GM18951 (cell line): ENCODE data around the gene TOMM20L.
A peak's percentile ranks its signal among the peaks of the same experiment; 100 is the strongest.
"Not testable (repeated sequence)": the region's sequence is repeated elsewhere in the genome, so short reads cannot be mapped to it uniquely, and the experiment has no call there.

ENCODE experiments used
- POLR2A ChIP-seq: IDR thresholded peaks from 4 replicates; pipeline ENCODE4 v1.6.1; 2011; ENCODE audit warnings: mild to moderate bottlenecking; ENCODE audit not compliant: insufficient read length, insufficient read depth; ENCODE audit errors: extremely low read depth
- in situ Hi-C: fragments of 300-500 bp; cut with MboI; formaldehyde crosslinking; loops from one replicate; pipeline ENCODE4 v1.12.0; 2022; ENCODE audit warnings: low sequenced_read_pairs, mixed read lengths, inconsistent platforms; ENCODE audit not compliant: unreplicated experiment

Gene TOMM20L

DNA sequence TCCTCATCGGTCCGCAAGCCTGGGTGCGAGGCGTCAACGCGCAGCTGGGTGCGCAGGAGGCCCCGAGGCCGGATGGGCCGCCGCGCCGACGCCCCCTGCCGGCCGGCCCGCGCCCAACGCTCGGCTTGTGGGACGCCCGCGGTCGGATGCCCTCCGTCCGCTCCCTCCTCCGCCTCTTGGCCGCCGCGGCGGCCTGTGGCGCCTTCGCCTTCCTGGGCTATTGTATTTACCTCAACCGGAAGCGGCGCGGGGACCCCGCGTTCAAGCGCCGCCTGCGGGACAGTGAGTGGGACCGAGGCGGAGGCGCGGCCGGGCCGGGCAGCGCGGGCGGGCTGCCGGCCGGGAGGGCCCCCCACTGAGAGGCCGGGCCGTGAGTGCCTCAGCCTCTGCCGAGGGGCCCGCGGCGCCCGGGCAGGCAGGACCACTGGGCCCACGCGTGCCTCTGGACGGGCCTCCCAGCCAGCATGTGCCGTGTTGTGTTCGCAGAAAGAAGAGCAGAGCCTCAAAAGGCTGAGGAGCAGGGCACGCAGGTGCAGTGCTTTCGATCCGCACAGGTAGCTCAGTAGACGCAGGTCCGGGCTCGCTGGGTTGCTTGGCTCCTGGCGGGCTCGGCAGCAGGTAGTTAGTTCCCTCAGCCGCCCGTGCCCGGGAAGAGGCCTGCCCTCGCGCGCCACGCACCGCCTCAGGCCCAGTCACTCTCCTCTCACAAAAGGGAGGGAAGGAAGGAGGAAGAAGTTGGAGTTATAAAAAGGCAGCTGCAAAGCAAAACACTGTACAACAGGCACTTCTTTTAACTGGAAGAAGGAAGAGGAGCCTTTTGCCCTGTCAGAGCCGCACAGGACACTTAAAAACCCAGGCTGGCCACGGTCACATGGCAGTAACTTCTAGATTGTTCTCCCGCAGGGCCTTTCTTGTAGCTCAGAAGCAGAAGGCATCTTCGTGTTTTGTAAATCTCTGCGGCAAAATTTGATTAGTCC is at the start of gene TOMM20L:
Gene TOMM20L (plus strand): TSS at position 119 of the 977 bp plus-strand sequence. CDS start 28 bp downstream, at position 147.
- TF ChIP-seq POLR2A: peak; percentile 36

DNA sequence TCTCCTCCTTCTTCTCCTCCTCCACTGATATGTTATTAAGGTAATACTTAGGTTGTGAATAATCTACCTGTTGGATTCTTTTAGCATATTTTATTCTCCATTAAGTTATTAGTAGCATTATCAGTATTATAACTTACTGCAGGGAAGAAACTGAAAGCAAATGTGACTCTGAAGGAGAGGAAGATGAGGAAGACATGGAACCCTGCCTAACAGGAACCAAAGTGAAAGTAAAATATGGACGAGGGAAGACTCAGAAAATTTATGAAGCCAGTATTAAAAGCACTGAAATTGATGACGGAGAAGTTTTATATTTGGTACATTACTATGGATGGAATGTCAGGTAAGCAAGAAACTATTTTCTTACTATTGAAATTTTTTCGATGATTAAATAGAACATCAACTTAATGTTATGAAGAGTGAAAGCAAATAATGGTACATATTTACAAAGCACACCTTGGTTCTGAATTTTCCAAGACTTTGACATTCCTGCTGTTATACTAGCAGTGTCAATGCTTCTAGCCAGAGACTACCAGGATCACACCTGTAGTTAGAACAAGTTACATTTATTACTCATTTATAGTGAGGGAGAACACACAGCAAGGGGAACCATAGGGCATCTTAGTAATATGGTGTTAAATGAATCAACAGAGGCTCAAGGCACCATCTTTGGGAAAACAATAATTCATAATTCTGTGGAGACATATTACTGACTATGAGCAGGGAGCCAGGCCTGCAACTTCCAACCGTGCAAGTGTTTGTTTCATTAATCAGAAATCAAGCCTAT is 42.0 kb upstream of the TOMM20L start:
- in situ Hi-C loops: no loop called here
- TF ChIP-seq POLR2A: no peak

More for the DNA sequence above, at the start of gene TOMM20L:
- in situ Hi-C loops: no loop called here

DNA sequence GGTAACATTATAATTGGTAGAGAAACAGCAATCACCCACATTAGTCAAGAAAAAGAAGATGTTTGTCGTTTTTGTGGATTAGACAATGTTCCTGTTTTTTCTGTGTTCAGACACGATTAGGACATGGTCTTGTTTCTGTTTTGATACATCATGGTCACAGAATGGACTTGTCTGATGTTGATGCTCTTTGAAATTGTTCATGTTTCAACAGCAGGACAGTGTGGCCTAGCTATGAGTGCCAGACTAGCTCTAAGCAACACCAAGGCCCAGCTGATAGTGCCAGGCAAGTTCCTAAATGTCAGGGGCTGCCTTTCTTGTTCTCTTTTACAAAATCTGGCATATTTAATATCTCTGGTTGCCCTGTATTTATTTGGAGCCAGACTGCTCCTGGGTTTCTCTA is 40.9 kb upstream of the TOMM20L start:
- TF ChIP-seq POLR2A: no peak
- in situ Hi-C loops: no loop called here

DNA sequence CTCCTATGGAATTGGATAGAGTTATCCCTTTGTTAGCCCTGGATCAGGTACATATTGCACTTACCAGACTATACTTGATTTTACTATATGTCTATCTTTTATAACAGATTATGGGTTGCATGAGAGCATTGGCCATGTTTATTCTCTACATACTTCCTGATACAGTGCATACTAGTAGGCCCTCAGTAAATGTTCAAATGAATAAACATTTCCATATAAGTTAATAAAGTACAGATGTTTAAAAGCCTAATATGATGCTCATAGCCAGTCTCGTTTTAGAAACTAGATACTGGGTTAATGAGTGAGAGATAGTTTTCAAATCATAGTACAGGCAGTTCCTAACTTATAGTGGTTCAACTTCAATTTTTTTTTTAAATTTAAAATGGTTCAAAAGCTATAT is 39.5 kb upstream of the TOMM20L start:
- no peak for TF ChIP-seq POLR2A

DNA sequence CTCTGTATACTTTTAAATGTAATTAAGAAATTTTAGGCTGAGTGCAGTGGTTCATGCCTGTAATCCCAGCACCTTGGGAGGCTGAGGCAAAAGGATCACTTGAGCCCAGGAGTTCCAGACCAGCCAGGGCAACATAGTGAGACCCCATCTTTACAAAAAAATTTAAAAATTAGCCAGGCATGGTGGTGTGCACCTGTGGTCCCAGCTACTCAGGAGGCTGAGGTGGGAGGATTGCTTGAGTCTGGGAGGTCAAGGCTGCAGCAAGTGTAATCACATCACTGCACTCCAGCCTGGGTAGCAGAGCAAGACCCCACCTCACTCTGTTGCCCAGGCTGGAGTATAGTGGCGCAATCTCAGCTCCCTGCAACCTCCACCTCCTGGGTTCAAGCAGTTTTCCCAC is 33.5 kb upstream of the TOMM20L start:
- in situ Hi-C loops: not testable (repeated sequence)

More for the DNA sequence above, 39.5 kb upstream of the TOMM20L start:
- in situ Hi-C loops: no loop called here

DNA sequence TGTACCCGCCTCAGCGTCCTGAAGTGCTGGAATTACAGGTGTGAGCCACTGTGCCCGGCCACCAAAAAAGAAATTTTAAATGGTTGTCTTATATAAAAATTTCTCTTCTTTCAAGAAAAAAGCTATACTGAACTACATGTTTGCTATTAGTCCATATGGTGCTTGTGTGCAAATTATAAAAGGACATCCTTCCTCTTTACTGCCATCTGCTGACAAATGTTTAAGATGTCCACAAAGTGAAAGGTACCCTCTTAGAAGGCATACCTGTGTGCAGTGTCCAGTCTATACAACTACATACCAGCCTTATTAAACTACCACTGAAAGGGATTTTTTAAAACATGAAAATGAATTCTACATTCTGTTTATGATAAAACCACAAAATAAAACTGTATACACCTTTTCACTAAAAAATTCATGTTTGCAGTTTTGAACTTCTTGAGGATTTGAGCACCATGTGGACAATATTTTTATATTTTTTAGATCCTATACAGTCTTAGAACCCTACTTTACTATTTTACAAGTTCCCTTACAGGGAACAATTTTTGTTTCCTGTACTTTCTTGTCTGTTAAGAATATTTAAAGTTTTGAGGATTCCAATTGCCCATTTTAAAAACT is 32.8 kb upstream of the TOMM20L start:
- no peak for TF ChIP-seq POLR2A
- in situ Hi-C loops: no loop called here

DNA sequence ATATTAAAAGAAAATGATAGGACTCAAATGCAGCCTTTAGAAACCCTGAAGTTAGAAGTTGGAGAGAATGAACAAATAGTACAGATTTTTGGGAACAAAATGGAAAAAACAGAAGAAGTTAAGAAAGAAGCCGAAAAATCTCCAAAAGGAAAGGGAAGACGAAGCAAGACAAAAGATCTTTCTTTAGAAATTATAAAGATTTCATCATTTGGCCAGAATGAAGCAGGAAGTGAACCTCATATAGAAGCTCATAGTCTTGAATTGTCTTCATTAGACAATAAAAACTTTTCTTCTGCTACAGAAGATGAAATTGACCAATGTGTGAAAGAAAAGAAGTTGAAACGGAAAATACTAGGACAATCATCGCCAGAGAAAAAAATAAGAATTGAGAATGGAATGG is 31.4 kb upstream of the TOMM20L start:
- in situ Hi-C loops: no loop called here
- no peak for TF ChIP-seq POLR2A

DNA sequence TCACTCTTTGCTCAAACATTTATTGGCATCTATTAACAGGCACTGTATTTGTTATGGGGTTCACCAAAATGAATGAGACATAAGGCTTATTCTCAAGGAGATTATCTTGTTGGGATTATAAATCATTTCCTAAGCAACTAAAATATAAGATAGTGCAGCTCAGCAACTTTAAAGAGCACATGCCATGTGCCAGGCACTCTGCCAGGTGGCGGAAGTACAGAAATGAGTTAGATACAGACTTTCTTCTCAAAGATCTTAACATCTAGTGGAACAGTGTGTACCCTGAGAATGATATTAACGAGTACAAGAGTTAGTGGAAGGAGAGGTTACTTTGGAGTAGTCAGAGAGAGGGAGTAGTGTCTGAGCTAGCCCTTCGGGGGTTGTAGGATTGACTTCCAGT is 28.4 kb upstream of the TOMM20L start:
- in situ Hi-C loops: no loop called here
- TF ChIP-seq POLR2A: no peak

DNA sequence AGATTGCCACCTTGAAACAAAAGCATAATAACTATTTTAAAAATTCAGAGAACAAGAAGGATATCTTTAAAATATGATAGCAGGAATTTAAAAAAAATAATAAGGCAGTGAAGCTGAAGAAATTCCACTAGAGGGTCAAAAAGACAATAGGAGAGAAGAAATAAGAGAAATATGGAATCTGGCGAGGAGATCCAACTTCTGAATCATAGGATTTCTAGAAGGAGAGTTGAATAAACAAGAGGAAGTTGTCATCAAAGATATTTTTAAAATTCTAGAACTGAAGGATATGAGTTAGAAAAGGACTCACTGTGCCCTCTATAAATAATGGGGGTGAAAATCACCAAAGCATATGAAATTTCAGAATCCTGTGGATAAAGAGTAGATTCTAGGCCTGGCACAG is 26.8 kb upstream of the TOMM20L start:
- in situ Hi-C loops: no loop called here
- TF ChIP-seq POLR2A: no peak

DNA sequence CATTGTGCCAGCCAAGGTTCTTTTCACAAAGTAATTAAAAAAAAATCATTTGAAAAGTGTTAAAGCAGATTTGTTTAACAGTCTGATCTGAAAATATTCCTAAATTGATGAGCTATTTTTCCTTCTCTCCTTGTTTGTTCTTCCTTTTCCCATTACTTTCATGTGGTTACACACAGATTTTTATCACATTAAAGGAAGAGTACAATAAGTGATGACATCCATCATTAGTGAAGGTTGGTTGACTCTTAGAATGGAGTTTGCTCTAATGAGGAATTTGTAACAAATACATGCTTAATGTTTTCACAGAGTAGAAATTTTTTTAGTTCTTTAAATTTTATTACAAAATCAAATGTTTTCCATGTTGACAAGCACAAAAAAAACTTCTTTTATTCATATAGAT is 18.9 kb upstream of the TOMM20L start:
- TF ChIP-seq POLR2A: no peak
- in situ Hi-C loops: no loop called here

DNA sequence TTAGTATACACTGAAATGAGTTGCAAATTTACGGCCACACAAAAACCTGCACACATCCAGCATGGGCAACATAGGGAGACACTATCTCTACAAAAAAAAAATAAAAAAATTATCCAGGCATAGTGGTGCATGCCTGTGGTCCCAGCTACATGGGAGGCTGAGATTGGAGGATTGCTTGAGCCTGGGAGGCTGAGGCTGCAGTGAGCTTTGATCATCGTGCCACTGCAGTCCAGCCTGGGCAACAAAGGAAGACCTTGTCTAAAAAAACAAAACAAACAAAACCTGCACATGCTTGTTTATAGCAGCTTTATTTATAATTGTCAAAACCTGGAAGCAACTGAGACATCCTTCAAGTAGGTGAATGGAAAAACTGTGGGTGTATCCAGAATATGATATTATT is 4.9 kb upstream of the TOMM20L start:
- in situ Hi-C loops: no loop called here

DNA sequence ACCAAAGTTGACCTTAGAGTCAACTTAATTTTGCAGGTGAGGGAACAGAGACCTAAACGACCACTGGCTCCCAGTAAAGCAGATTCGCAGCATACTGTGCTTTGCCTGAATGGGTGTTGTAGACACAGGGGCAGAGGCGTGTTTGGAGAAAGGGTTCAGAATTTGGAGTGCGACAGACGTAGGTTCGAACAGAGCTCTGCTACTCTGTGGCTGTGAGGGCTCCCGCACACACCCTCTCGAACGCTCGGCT is 243 bp upstream of the TOMM20L start:
- in situ Hi-C loops: no loop called here
- no peak for TF ChIP-seq POLR2A

More for the DNA sequence above, 4.9 kb upstream of the TOMM20L start:
- no peak for TF ChIP-seq POLR2A

DNA sequence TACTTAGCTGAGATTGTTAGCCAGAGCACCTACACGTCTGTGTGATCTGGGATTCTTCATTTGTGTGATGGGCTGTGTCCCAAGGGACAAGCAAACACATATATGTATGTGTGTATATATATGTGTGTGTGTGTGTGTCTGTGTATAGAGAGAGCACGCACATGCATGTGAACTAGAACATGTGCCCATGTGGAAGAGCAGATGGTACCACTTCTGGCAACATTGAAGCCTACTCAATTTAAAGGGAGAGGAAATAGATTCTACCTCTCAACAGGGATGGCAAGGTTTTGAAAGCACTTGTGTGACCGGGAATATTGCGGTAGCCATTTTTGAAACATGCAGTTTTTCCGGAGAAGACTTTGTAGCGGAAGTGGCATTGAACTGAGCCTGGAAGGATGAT is 1.4 kb downstream of the TOMM20L start:
- in situ Hi-C loops: no loop called here
- no peak for TF ChIP-seq POLR2A

DNA sequence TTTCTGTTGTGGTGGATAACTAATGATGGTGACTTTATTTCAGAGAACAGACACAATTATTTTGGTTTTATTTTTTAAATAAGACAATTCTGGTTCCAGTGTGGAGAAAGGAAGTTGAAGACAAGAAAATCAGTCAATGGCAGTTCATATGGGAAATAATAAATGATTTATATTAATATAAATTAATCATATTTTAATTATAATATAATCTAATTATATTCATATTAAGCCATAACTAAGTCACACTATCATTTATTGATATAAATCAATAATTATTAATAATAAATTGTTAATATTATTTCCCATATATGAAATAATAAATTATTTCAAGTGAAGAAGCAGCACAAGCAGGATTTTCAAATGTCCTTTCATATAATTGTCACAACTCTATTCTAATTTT is 2.8 kb downstream of the TOMM20L start:
- in situ Hi-C loops: no loop called here
- TF ChIP-seq POLR2A: no peak

DNA sequence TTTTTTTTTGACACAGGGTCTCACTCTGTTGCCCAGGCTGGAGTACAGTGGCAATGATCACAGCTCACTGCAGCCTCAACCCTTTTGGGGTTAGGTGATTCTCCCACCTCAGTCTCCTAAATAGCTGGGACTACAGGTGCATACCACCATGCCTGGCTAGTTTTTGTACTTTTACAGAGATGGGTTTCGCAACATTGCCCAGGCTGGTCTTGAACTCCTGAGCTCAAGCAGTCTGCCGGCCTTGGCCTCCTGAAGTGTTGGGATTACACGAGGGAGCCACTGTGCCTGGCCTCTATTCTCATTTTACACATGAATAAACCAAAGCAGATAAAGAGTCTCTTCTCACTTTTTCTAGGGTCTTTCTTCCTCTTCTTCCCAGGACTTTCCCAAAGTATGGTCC is 3.2 kb downstream of the TOMM20L start:
- in situ Hi-C loops: no loop called here

More for the DNA sequence above, 3.2 kb downstream of the TOMM20L start:
- no peak for TF ChIP-seq POLR2A
